ENCODE results near the gene ITPR1.

ITPR1 gene

GRCh38 chr3:4799266-4800256 lies 306.4 kb downstream of the ITPR1 start:
- in situ Hi-C loops (cut with MboI; ENCODE audit: low pct_unique_long_range_greater_than_20kb, low sequenced_read_pairs), result no loop called here
- DNase-seq, result no peak

GRCh38 chr3:4800595-4800994 lies 307.4 kb downstream of the ITPR1 start:
- no peak for DNase-seq
- in situ Hi-C loops (cut with MboI; ENCODE audit: low pct_unique_long_range_greater_than_20kb, low sequenced_read_pairs), result no loop called here

- in situ Hi-C loops (cut with MboI; ENCODE audit: low pct_unique_long_range_greater_than_20kb, low sequenced_read_pairs), result no loop called here
- no peak for DNase-seq
These were observed 308.7 kb downstream of the ITPR1 start for GRCh38 chr3:4801892-4802291.

- DNase-seq, result no peak
- in situ Hi-C loops (cut with MboI; ENCODE audit: low pct_unique_long_range_greater_than_20kb, low sequenced_read_pairs), result no loop called here
These were observed 309.8 kb downstream of the ITPR1 start for GRCh38 chr3:4802903-4803302.

GRCh38 chr3:4804161-4805058 lies 311.3 kb downstream of the ITPR1 start:
- in situ Hi-C loops (cut with MboI; ENCODE audit: low pct_unique_long_range_greater_than_20kb, low sequenced_read_pairs), result no loop called here
- no peak for DNase-seq

GRCh38 chr3:4805662-4806061 lies 312.5 kb downstream of the ITPR1 start:
- in situ Hi-C loops (cut with MboI; ENCODE audit: low pct_unique_long_range_greater_than_20kb, low sequenced_read_pairs), result no loop called here
- DNase-seq, result no peak

- in situ Hi-C loops (cut with MboI; ENCODE audit: low pct_unique_long_range_greater_than_20kb, low sequenced_read_pairs), result no loop called here
- no peak for DNase-seq
These were observed 313.5 kb downstream of the ITPR1 start for GRCh38 chr3:4806535-4807108.

GRCh38 chr3:4807381-4808280 lies 314.5 kb downstream of the ITPR1 start:
- in situ Hi-C loops (cut with MboI; ENCODE audit: low pct_unique_long_range_greater_than_20kb, low sequenced_read_pairs), result no loop called here

GRCh38 chr3:4808637-4809036 lies 315.5 kb downstream of the ITPR1 start:
- in situ Hi-C loops (cut with MboI; ENCODE audit: low pct_unique_long_range_greater_than_20kb, low sequenced_read_pairs), result no loop called here
- no peak for DNase-seq

More at GRCh38 chr3:4807381-4808280, 314.5 kb downstream of the ITPR1 start:
- no peak for DNase-seq

GRCh38 chr3:4809922-4810321 lies 316.8 kb downstream of the ITPR1 start:
- DNase-seq, result no peak
- in situ Hi-C loops (cut with MboI; ENCODE audit: low pct_unique_long_range_greater_than_20kb, low sequenced_read_pairs), result no loop called here

GRCh38 chr3:4812591-4812990 lies 319.4 kb downstream of the ITPR1 start:
- in situ Hi-C loops (cut with MboI; ENCODE audit: low pct_unique_long_range_greater_than_20kb, low sequenced_read_pairs), result no loop called here
- no peak for DNase-seq

- DNase-seq, result no peak
- in situ Hi-C loops (cut with MboI; ENCODE audit: low pct_unique_long_range_greater_than_20kb, low sequenced_read_pairs), result no loop called here
These were observed 320.8 kb downstream of the ITPR1 start for GRCh38 chr3:4813909-4814304.

- in situ Hi-C loops (cut with MboI; ENCODE audit: low pct_unique_long_range_greater_than_20kb, low sequenced_read_pairs), result no loop called here
These were observed 321.3 kb downstream of the ITPR1 start for GRCh38 chr3:4814305-4814903.

GRCh38 chr3:4814904-4815574 lies 321.9 kb downstream of the ITPR1 start:
- no peak for DNase-seq
- in situ Hi-C loops (cut with MboI; ENCODE audit: low pct_unique_long_range_greater_than_20kb, low sequenced_read_pairs), result no loop called here

More at GRCh38 chr3:4814305-4814903, 321.3 kb downstream of the ITPR1 start:
- DNase-seq, result peak; percentile 86

GRCh38 chr3:4816306-4816705 lies 323.2 kb downstream of the ITPR1 start:
- no peak for DNase-seq
- in situ Hi-C loops (cut with MboI; ENCODE audit: low pct_unique_long_range_greater_than_20kb, low sequenced_read_pairs), result no loop called here

- in situ Hi-C loops (cut with MboI; ENCODE audit: low pct_unique_long_range_greater_than_20kb, low sequenced_read_pairs), result no loop called here
- DNase-seq, result no peak
These were observed 323.6 kb downstream of the ITPR1 start for GRCh38 chr3:4816718-4817117.

- DNase-seq, result no peak
- in situ Hi-C loops (cut with MboI; ENCODE audit: low pct_unique_long_range_greater_than_20kb, low sequenced_read_pairs), result no loop called here
These were observed 324.0 kb downstream of the ITPR1 start for GRCh38 chr3:4817128-4817527.

- in situ Hi-C loops (cut with MboI; ENCODE audit: low pct_unique_long_range_greater_than_20kb, low sequenced_read_pairs), result no loop called here
These were observed 325.0 kb downstream of the ITPR1 start for GRCh38 chr3:4818164-4818563.

More at GRCh38 chr3:4818164-4818563, 325.0 kb downstream of the ITPR1 start:
- no peak for DNase-seq
